ENCODE results near the gene CCT6B. TPM values are rescaled to one million over a fixed set of nuclear protein-coding genes. Genes with fewer than 3 reads are reported as not detected.

Gene CCT6B
- total RNA-seq, 1 experiment from 2014 or later: 1.7 TPM

GRCh38 chr17:34999456-34999855, 38.2 kb upstream of the CCT6B start:
- Histone ChIP-seq H3K27me3 (ENCODE audit: insufficient read depth, low read length) (no peaks in the 10 kb centered on the region), H4K8ac (replicated peaks; ENCODE audit: insufficient read length, low read depth, low read length) (no peak overlapping the region), H2BK15ac (ENCODE audit: low read depth, low read length) (no peak overlapping the region), H3K9me3 (ENCODE audit: control insufficient read depth, low read depth, low read length) (no peaks in the 10 kb centered on the region), H3K18ac (ENCODE audit: insufficient read length, low read depth, low read length) (no peak overlapping the region), H2BK20ac (ENCODE audit: low read depth, low read length, poor library complexity, severe bottlenecking) (no peak overlapping the region), H3T11ph (ENCODE audit: low read length) (no peak overlapping the region), H3K9ac (ENCODE audit: extremely low read depth, insufficient read length, low read length) (no peak overlapping the region), H4K91ac (ENCODE audit: insufficient read length, low read depth, low read length) (no peak overlapping the region), H3K23ac (ENCODE audit: insufficient read length, low read depth, low read length) (no peak overlapping the region), H2AFZ (ENCODE audit: low read length) (no peak overlapping the region), H2BK120ac (ENCODE audit: low read depth, low read length, poor library complexity, severe bottlenecking) (no peak overlapping the region), H3K79me2 (ENCODE audit: insufficient read depth, low read length) (no peaks in the 10 kb centered on the region), H2AK5ac (ENCODE audit: insufficient read length, low read length) (no peak overlapping the region), H3K4me1 (ENCODE audit: insufficient read depth, low read length) (no peaks in the 10 kb centered on the region), H3K23me2 (ENCODE audit: insufficient read length, low read depth, low read length, poor library complexity, severe bottlenecking) (no peaks in the 10 kb centered on the region), H3K56ac (ENCODE audit: insufficient read length, low read depth, low read length) (no peak overlapping the region), H3K27ac (ENCODE audit: insufficient read length, low read depth, low read length) (no peak overlapping the region), H3K4me2 (ENCODE audit: insufficient read depth, insufficient read length, low read length) (no peak overlapping the region), H4K5ac (ENCODE audit: insufficient read length, low read depth, low read length) (no peak overlapping the region), H2BK5ac (ENCODE audit: insufficient read length, low read length) (no peak overlapping the region), H4K20me1 (ENCODE audit: control insufficient read depth, insufficient read depth, insufficient read length) (no peaks in the 10 kb centered on the region), H3K4ac (ENCODE audit: low read depth, low read length) (no peak overlapping the region), H3K14ac (ENCODE audit: insufficient read depth, low read length) (no peak overlapping the region), H2BK12ac (ENCODE audit: insufficient read length, low read depth, low read length) (no peak overlapping the region), H3K79me1 (ENCODE audit: insufficient read depth, low read depth, low read length, poor library complexity, severe bottlenecking) (no peaks in the 10 kb centered on the region)
- no CpG with 5 or more reads among the region's 2 CpGs for WGBS (ENCODE audit: extremely low coverage, insufficient read length, low lambda C conversion rate)
- DNase-seq: no peak
- no peaks in the 10 kb centered on the region for H3K27me3 Mint-ChIP-seq (ENCODE audit: low read depth)
- H3K4me3 Mint-ChIP-seq: no peak overlapping the region
- no peak for TF ChIP-seq CTCF (conservative IDR thresholded peaks at IDR 0.05)
- no peak overlapping the region for H3K27ac Mint-ChIP-seq
- H3K36me3 Mint-ChIP-seq (ENCODE audit: insufficient read depth in 1 of 3, low read depth in 3 of 3): peaks cover 36 to 99% (median 95%) of the 10 kb centered on the region in 3 experiments
- no peaks in the 10 kb centered on the region for H3K4me1 Mint-ChIP-seq
- no peaks in the 10 kb centered on the region for H3K9me3 Mint-ChIP-seq

All from H9 (cell line).